Tibial artery (tissue), 4 donors: Measurements from ENCODE around the gene TTC39C.

Experiments used
- DNase-seq, 2 donors: peaks; one replicate each; pipeline ENCODE4 v3.0.0-alpha.2; 2019
- H3K27ac ChIP-seq, 2 donors: fragments of 200-600 bp; sonication (generic) in 1 of 2; 1 replicate in 1 of 2; 2 replicates in 1 of 2; pipeline ENCODE4 v1.5.1; 2018 to 2019; ENCODE audit warnings: mild to moderate bottlenecking in 1 of 2
- H3K27me3 ChIP-seq, 2 donors: fragments of 200-600 bp; sonication (generic) in 1 of 2; one replicate each; pipeline versions ENCODE4 v1.5.1 to v1.6.0; 2016 to 2019
- H3K36me3 ChIP-seq, 3 donors: fragments of 200-600 bp; sonication (generic) in 2 of 3; one replicate each; pipeline ENCODE4 v1.5.1; 2016 to 2019; ENCODE audit warnings: mild to moderate bottlenecking in 2 of 3
- H3K4me1 ChIP-seq, 4 donors: fragments of 200-600 bp; sonication (generic) in 2 of 4; 1 replicate in 3 of 4; 2 replicates in 1 of 4; pipeline ENCODE4 v1.5.1; 2016 to 2019
- H3K4me3 ChIP-seq, 2 donors: fragments of 200-600 bp; sonication (generic) in 1 of 2; 1 replicate in 1 of 2; 2 replicates in 1 of 2; pipeline ENCODE4 v1.5.1; 2018 to 2019; ENCODE audit warnings: mild to moderate bottlenecking in 2 of 2
- H3K9me3 ChIP-seq, 3 donors: fragments of 200-600 bp; sonication (generic) in 1 of 3; one replicate each; pipeline ENCODE4 v1.5.1; 2016 to 2019
- CTCF ChIP-seq, 2 experiments: fragments of 200-600 bp in 1 of 2; fragments of 450-650 bp in 1 of 2; IDR thresholded peaks; one replicate each; pipeline ENCODE4 v1.5.1; 2017 to 2019; ENCODE audit warnings: antibody characterized with exemption in 2 of 2, mild to moderate bottlenecking in 1 of 2, moderate library complexity in 1 of 2
- intact Hi-C: fragments of 100-400 bp; cut with DNase I; formaldehyde crosslinking; loops from one replicate; pipeline ENCODE4 v1.15.0; 2023; ENCODE audit warnings: low total_unique reads

TTC39C gene

GRCh38 chr18:23977719-23978483, 36.7 kb upstream of the TTC39C start:
- TF ChIP-seq CTCF (IDR thresholded peaks at IDR 0.05), result no peak
- Histone ChIP-seq H3K27ac (no peak overlapping the region), H3K9me3 (peaks cover 0 to 10% (median 0%) of the 10 kb centered on the region in 3 donors), H3K4me3 (no peak overlapping the region), H3K27me3 (no peaks in the 10 kb centered on the region), H3K4me1 (peaks cover 0 to 14% (median 5%) of the 10 kb centered on the region in 4 donors), H3K36me3 (no peaks in the 10 kb centered on the region)
- no peak for DNase-seq
- intact Hi-C loops, result no loop called here

- no peaks in the 10 kb centered on the region for H3K36me3 ChIP-seq
- H3K27ac ChIP-seq, result peak overlapping the region in 1 of 2 donors; percentile 32
- no peaks in the 10 kb centered on the region for H3K9me3 ChIP-seq
- DNase-seq, result no peak
- TF ChIP-seq CTCF (IDR thresholded peaks at IDR 0.05), result no peak
- no peaks in the 10 kb centered on the region for H3K27me3 ChIP-seq
- peaks cover 0 to 17% (median 5%) of the 10 kb centered on the region in 4 donors for H3K4me1 ChIP-seq
- H3K4me3 ChIP-seq, result no peak overlapping the region
- intact Hi-C loops, result no loop called here
These were observed 33.1 kb upstream of the TTC39C start for GRCh38 chr18:23981369-23981980.

GRCh38 chr18:23982155-23983079, 32.1 kb upstream of the TTC39C start:
- DNase-seq, result peak; percentile 75 to 86
- peaks cover 0 to 17% (median 5%) of the 10 kb centered on the region in 4 donors for H3K4me1 ChIP-seq
- TF ChIP-seq CTCF (IDR thresholded peaks at IDR 0.05), result no peak
- H3K4me3 ChIP-seq, result peak overlapping the region in 1 of 2 donors; percentile 12
- H3K27me3 ChIP-seq, result no peaks in the 10 kb centered on the region
- no peaks in the 10 kb centered on the region for H3K36me3 ChIP-seq
- no peaks in the 10 kb centered on the region for H3K9me3 ChIP-seq
- H3K27ac ChIP-seq, result peak overlapping the region; percentile 32 to 40
- intact Hi-C loops, result no loop called here

GRCh38 chr18:23983112-23983511, 31.4 kb upstream of the TTC39C start:
- Histone ChIP-seq H3K27me3 (no peaks in the 10 kb centered on the region), H3K4me1 (peaks cover 0 to 17% (median 5%) of the 10 kb centered on the region in 4 donors), H3K4me3 (no peak overlapping the region), H3K9me3 (no peaks in the 10 kb centered on the region), H3K36me3 (no peaks in the 10 kb centered on the region), H3K27ac (no peak overlapping the region)
- DNase-seq, result no peak
- no peak for TF ChIP-seq CTCF (IDR thresholded peaks at IDR 0.05)
- intact Hi-C loops, result no loop called here

GRCh38 chr18:23986600-23987359, 27.8 kb upstream of the TTC39C start:
- intact Hi-C loops, result no loop called here
- Histone ChIP-seq H3K4me3 (no peak overlapping the region), H3K27ac (no peak overlapping the region), H3K36me3 (no peaks in the 10 kb centered on the region), H3K9me3 (no peaks in the 10 kb centered on the region), H3K4me1 (peaks cover 0 to 14% (median 2%) of the 10 kb centered on the region in 4 donors), H3K27me3 (no peaks in the 10 kb centered on the region)
- no peak for TF ChIP-seq CTCF (IDR thresholded peaks at IDR 0.05)
- DNase-seq, result no peak
